ENCODE results near the gene MRPS23. TPM values are rescaled to one million over a fixed set of nuclear protein-coding genes. Genes with fewer than 3 reads are reported as not detected.

The MRPS23 gene
- total and polyA plus RNA-seq, 2 of the 4 experiments (the other 2 are of a cell fraction): 23.5 to 37.3 TPM

GRCh38 chr17:57866319-57866718, 16.5 kb upstream of the MRPS23 start:
- ChIA-PET POLR2A (ENCODE audit: unreplicated experiment) (no interaction called here), CTCF (no interaction called here)
- DNase-seq: no peak
- H2BK20ac ChIP-seq (ENCODE audit: low read depth, low read length): no peak overlapping the region
- peaks cover 19% of the 10 kb centered on the region for H3K9me1 ChIP-seq (ENCODE audit: insufficient read depth, low read length)
- no peak overlapping the region for H4K5ac ChIP-seq (ENCODE audit: low read depth, low read length)
- dilution Hi-C loops (cut with HindIII; ENCODE audit: low sequenced_read_pairs, unreplicated experiment): loop anchor here (25.0 kb wide), 1 partner anchor 121 kb away; the partner anchor contains the start of gene VEZF1
- no peak for ATAC-seq (ENCODE audit: low read depth)
- H3K4me1 ChIP-seq (ENCODE audit: control insufficient read depth, insufficient read depth, low read length): peaks cover 38% of the 10 kb centered on the region
- H3K4me3 ChIP-seq (ENCODE audit: insufficient read depth, low read depth, low read length): no peak overlapping the region
- no peak overlapping the region for H3K4ac ChIP-seq (ENCODE audit: low read depth, low read length)
- H2BK15ac ChIP-seq (ENCODE audit: low read depth, low read length): no peak overlapping the region
- H2AFZ ChIP-seq (replicated peaks; ENCODE audit: low read length, poor library complexity): no peak overlapping the region
- H4K8ac ChIP-seq (ENCODE audit: low read depth in 2 of 2, low read length in 2 of 2): no peak overlapping the region
- peaks cover 8 to 32% of the 10 kb centered on the region in 2 experiments; a peak in 3 of 4 replicates for H3K79me1 ChIP-seq (ENCODE audit: low read depth in 1 of 2, low read length in 2 of 2)
- H2AK5ac ChIP-seq (ENCODE audit: low read depth, low read length): peak overlapping the region; percentile 95; the same call in 1 of the 2 replicates
- H2AK9ac ChIP-seq (replicated peaks; ENCODE audit: low read depth, low read length, poor library complexity): no peak overlapping the region
- intact Hi-C loops (cut with micrococcal nuclease): no loop called here
- BruUV-seq (replicated peaks): no TSS peak
- no peak for TF ChIP-seq RFX5 (IDR thresholded peaks at IDR 0.05; ENCODE audit: low read depth, low read length)
- no peak for TF ChIP-seq SMC3 (IDR thresholded peaks at IDR 0.05; ENCODE audit: low read depth, low read length)
- TF ChIP-seq CHD1 (IDR thresholded peaks at IDR 0.05; ENCODE audit: low read depth, low read length): no peak
- no peak for TF ChIP-seq USF2 (IDR thresholded peaks at IDR 0.05; ENCODE audit: low read depth, low read length)
- no peak for TF ChIP-seq BHLHE40 (IDR thresholded peaks at IDR 0.05; ENCODE audit: low read depth, low read length)
- TF ChIP-seq RCOR1 (IDR thresholded peaks at IDR 0.05; ENCODE audit: insufficient replicate concordance, low read length): no peak
- TF ChIP-seq CEBPB (IDR thresholded peaks at IDR 0.05; ENCODE audit: low read depth, low read length): no peak
- no peak for TF ChIP-seq MAFK (IDR thresholded peaks at IDR 0.05; ENCODE audit: low read depth, low read length)
- no peak for TF ChIP-seq RAD21 (IDR thresholded peaks at IDR 0.05; ENCODE audit: low read length)
- no peak for TF ChIP-seq MXI1 (IDR thresholded peaks at IDR 0.05; ENCODE audit: borderline replicate concordance, low read depth, low read length)
- no peak for TF ChIP-seq MAZ (IDR thresholded peaks at IDR 0.05; ENCODE audit: borderline replicate concordance, low read depth, low read length)
- no peak for TF ChIP-seq POLR2A (IDR thresholded peaks at IDR 0.05; ENCODE audit: low read depth, low read length)
- TF ChIP-seq FOS (IDR thresholded peaks at IDR 0.05; ENCODE audit: low read depth, low read length): no peak
- no peak overlapping the region for H2BK5ac ChIP-seq (ENCODE audit: low read depth, low read length, poor library complexity, severe bottlenecking)
- H3K56ac ChIP-seq (ENCODE audit: extremely low read depth, insufficient read depth, low read length): no peak overlapping the region
- 0 out of 2 replicates have a peak overlapping the region, but pooled peaks have one; percentile 12 for H4K91ac ChIP-seq (ENCODE audit: insufficient read depth, low read depth, low read length)
- in situ Hi-C loops (cut with MboI; ENCODE audit: low sequenced_read_pairs): loop anchor here (25.0 kb wide), 1 partner anchor 471 kb away; the partner anchor contains the start of gene TSPOAP1
- H3K9me3 ChIP-seq (ENCODE audit: control insufficient read depth, insufficient read depth, low read length): no peaks in the 10 kb centered on the region
- H3K27ac ChIP-seq (ENCODE audit: insufficient read depth, low read length): no peak overlapping the region
- H3K9ac ChIP-seq (ENCODE audit: low read depth, low read length): no peak overlapping the region
- H3K4me2 ChIP-seq (ENCODE audit: low read depth, low read length): no peak overlapping the region
- no peaks in the 10 kb centered on the region for H4K20me1 ChIP-seq (ENCODE audit: insufficient read depth, low read length)
- 0 out of 2 replicates have a peak overlapping the region, but pooled peaks have one; percentile 98 for H2BK120ac ChIP-seq (ENCODE audit: low read depth, low read length)
- 80% methylated on average over 1 of the region's 10 CpGs; no CpG with 5 or more reads in 1 of the 2 experiments for WGBS, 2 experiments (ENCODE audit: extremely low coverage in 2 of 2, insufficient read length in 1 of 2)
- no peak overlapping the region for H3K23ac ChIP-seq (ENCODE audit: low read depth, low read length)
- H3K18ac ChIP-seq (ENCODE audit: low read depth, low read length): no peak overlapping the region
- H3K36me3 ChIP-seq (ENCODE audit: control insufficient read depth, insufficient read depth, low read length): peaks cover 18% of the 10 kb centered on the region
- no peak overlapping the region for H3K14ac ChIP-seq (replicated peaks; ENCODE audit: low read depth, low read length)
- H3K27me3 ChIP-seq (ENCODE audit: control insufficient read depth, insufficient read depth, low read length): no peaks in the 10 kb centered on the region

Measured in IMR-90 (cell line).